Activated naive CD4-positive, alpha-beta T cell treated with anti-CD3 and anti-CD28 coated beads, Interleukin-2, amount 10 ng/mL, durations not matched to agents 7 days and 5 days (primary cell): Measurements from ENCODE around the gene PRX.

Experiments used
- CTCF ChIA-PET: fragments of 350-600 bp; sonication (Branson Sonifier 250); formaldehyde crosslinking; loops from one replicate; lab custom pipeline; 2021; ENCODE audit warnings: antibody characterized with exemption; lab: Charles Lee
- DNase-seq: peaks from one replicate; pipeline ENCODE4 v3.0.0-alpha.2; 2020
- H3K27ac Mint-ChIP-seq: one replicate; pipeline ENCODE4 v1.8.0; 2021; ENCODE audit warnings: mild to moderate bottlenecking, moderate library complexity, mixed read lengths
- H3K27me3 Mint-ChIP-seq: one replicate; pipeline ENCODE4 v1.8.0; 2021; ENCODE audit warnings: mild to moderate bottlenecking, mixed read lengths
- H3K36me3 Mint-ChIP-seq: one replicate; pipeline ENCODE4 v1.8.0; 2021; ENCODE audit warnings: mixed read lengths
- H3K4me1 Mint-ChIP-seq: one replicate; pipeline ENCODE4 v1.8.0; 2021; ENCODE audit warnings: mixed read lengths
- H3K4me3 Mint-ChIP-seq: one replicate; pipeline ENCODE4 v1.8.0; 2021; ENCODE audit warnings: mild to moderate bottlenecking, moderate library complexity, mixed read lengths
- H3K9me3 Mint-ChIP-seq: one replicate; pipeline ENCODE4 v1.8.0; 2021; ENCODE audit warnings: mixed read lengths

The PRX gene

GRCh38 chr19:40344422-40344821 is 68.8 kb downstream of the PRX start:
- H3K4me1 Mint-ChIP-seq, result peaks cover 22% of the 10 kb centered on the region
- CTCF ChIA-PET, result no interaction called here
- no peak overlapping the region for H3K27ac Mint-ChIP-seq
- H3K4me3 Mint-ChIP-seq, result no peak overlapping the region
- H3K9me3 Mint-ChIP-seq, result no peaks in the 10 kb centered on the region
- no peak for DNase-seq
- H3K27me3 Mint-ChIP-seq, result peaks cover 4% of the 10 kb centered on the region
- peaks cover 12% of the 10 kb centered on the region for H3K36me3 Mint-ChIP-seq
